ENCODE results near the gene CACNB2. TPM values are rescaled to one million over a fixed set of nuclear protein-coding genes. Genes with fewer than 3 reads are reported as not detected.

Gene CACNB2
- 0.17 TPM for polyA plus RNA-seq (2013, experiment 1 of 2)
- 0.11 TPM for polyA plus RNA-seq (2013, experiment 2 of 2)

DNA sequence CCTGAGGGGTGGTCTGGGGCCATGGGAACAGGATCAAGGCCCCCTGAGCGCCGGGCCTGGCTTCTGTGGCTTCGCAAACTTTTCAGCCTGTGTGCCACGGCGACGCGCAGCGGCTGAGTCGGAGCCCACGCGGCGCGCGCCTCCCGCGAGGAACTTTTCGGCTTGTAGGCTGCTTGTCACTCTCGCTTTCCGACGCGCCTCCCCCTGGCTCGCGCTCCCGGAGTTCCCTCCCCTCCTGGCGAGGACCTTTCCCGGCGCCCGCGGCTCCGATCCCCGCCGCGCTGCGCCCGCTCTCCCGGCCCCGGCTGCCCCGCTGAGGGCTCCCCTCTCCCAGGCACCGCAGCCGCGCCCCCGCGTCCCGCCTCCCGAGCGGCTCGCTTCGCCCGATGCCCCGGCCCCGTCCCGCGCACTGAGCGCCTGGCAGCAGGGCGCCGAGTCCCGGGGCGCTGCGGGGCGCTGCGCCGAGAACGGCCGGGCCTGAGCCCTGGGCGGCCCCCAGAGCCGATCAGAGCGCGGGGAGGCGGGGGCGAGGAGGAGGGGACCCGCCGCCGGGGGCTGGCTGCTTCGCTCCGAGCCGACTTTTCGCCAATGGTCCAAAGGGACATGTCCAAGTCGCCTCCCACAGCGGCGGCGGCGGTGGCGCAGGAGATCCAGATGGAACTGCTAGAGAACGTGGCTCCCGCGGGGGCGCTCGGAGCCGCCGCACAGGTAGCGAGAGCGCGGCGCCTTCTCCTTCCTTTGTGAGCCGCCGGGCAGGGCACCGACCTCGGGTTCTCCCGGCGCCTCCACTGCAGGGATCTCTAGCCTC is at the start of gene CACNB2:
TSS of gene CACNB2 (plus strand) at position 276 of the 808 bp plus-strand sequence.
- Histone ChIP-seq H2AK5ac (ENCODE audit: low read length, severe bottlenecking) (no peak within 1 kb of the TSS), H3K18ac (ENCODE audit: low read depth in 1 of 2, low read length in 2 of 2) (peak within 1 kb of the TSS; percentile 29 to 66), H3K4me1 (ENCODE audit: control insufficient read depth, insufficient read depth, low read depth, low read length) (peaks cover 15% of the 10 kb centered on the region), H4K91ac (ENCODE audit: low read length) (no peak within 1 kb of the TSS), H3K4me2 (ENCODE audit: low read length, poor library complexity, severe bottlenecking) (peak within 1 kb of the TSS; percentile 99), H3K14ac (ENCODE audit: low read length in 2 of 2) (peak within 1 kb of the TSS in 1 of 2 experiments; percentile 8), H2AFZ (ENCODE audit: low read depth, low read length) (peak within 1 kb of the TSS; percentile 51), H2BK15ac (ENCODE audit: low read depth, poor library complexity, severe bottlenecking) (peak within 1 kb of the TSS; percentile 3), H2BK5ac (ENCODE audit: low read depth, low read length, poor library complexity, severe bottlenecking) (no peak within 1 kb of the TSS), H4K8ac (ENCODE audit: low read length) (no peak within 1 kb of the TSS), H3K4ac (ENCODE audit: low read depth in 1 of 2, low read length in 2 of 2) (no peak within 1 kb of the TSS), H2BK120ac (ENCODE audit: low read depth, low read length) (no peak within 1 kb of the TSS), H3K27me3 (ENCODE audit: control insufficient read depth in 1 of 2, insufficient read depth in 1 of 2, low read length in 2 of 2) (peaks cover 18 to 32% of the 10 kb centered on the region in 2 experiments), H3K23ac (ENCODE audit: low read length in 2 of 2) (peak within 1 kb of the TSS in 1 of 2 experiments; percentile 46), H3K79me1 (replicated peaks; ENCODE audit: low read length, poor library complexity, severe bottlenecking) (no peaks in the 10 kb centered on the region), H3K4me3 (ENCODE audit: insufficient read depth in 1 of 2, low read depth in 1 of 2, low read length in 2 of 2) (peak within 1 kb of the TSS; percentile 60 to 77), H3K36me3 (ENCODE audit: control insufficient read depth in 1 of 2, insufficient read depth in 2 of 2, low read depth in 1 of 2, low read length in 2 of 2) (no peaks in the 10 kb centered on the region), H3K9me3 (ENCODE audit: control insufficient read depth, low read length) (no peaks in the 10 kb centered on the region), H3K27ac (ENCODE audit: low read length, poor library complexity, severe bottlenecking) (no peak within 1 kb of the TSS), H2BK12ac (ENCODE audit: low read length in 2 of 2) (peak within 1 kb of the TSS in 1 of 2 experiments; percentile 46), H3K9ac (ENCODE audit: low read length) (peak within 1 kb of the TSS; percentile 84)
- DNase-seq = peak; percentile 34
- WGBS = under 1% methylated on average over 87 of the region's 100 CpGs

GRCh38 chr10:18094332-18094731 is 45.9 kb upstream of the CACNB2 start:
- no peak overlapping the region for H4K8ac ChIP-seq (ENCODE audit: low read length)
- DNase-seq = no peak
- 95% methylated on average over 2 of the region's 4 CpGs for WGBS

DNA sequence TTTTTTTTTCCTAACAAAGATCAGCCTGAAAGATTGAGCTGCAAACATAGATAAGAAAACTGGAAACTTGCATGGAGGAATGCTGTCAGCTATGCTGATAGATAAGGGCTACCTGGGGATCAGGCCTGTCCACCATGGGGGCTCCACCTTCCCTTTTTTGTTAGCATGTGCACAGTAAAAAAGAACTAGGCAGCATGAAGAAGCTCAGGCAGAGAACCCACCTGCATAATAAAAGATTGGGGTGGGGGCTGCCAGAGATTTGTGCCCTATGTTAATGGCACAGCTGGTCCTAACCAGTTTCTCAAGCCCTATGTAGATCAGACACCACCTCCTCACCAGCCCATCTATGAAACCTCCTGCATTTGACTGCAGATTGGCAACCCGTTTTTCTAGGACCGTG is 45.4 kb upstream of the CACNB2 start:
- Histone ChIP-seq H4K91ac (ENCODE audit: low read length) (no peak overlapping the region), H4K8ac (ENCODE audit: low read length) (no peak overlapping the region), H2BK120ac (ENCODE audit: low read depth, low read length) (no peak overlapping the region)

More at GRCh38 chr10:18094332-18094731, 45.9 kb upstream of the CACNB2 start:
- Histone ChIP-seq H2BK12ac (ENCODE audit: low read length in 2 of 2) (no peak overlapping the region), H2AFZ (ENCODE audit: low read depth, low read length) (no peak overlapping the region), H3K27ac (ENCODE audit: low read length, poor library complexity, severe bottlenecking) (no peak overlapping the region), H3K36me3 (ENCODE audit: control insufficient read depth in 1 of 2, insufficient read depth in 2 of 2, low read depth in 1 of 2, low read length in 2 of 2) (no peaks in the 10 kb centered on the region), H3K4me3 (ENCODE audit: insufficient read depth in 1 of 2, low read depth in 1 of 2, low read length in 2 of 2) (no peak overlapping the region), H2BK5ac (ENCODE audit: low read depth, low read length, poor library complexity, severe bottlenecking) (no peak overlapping the region), H3K4ac (ENCODE audit: low read depth in 1 of 2, low read length in 2 of 2) (no peak overlapping the region), H3K23ac (ENCODE audit: low read length in 2 of 2) (no peak overlapping the region), H3K14ac (ENCODE audit: low read length in 2 of 2) (no peak overlapping the region), H3K4me2 (ENCODE audit: low read length, poor library complexity, severe bottlenecking) (no peak overlapping the region), H3K9me3 (ENCODE audit: control insufficient read depth, low read length) (no peaks in the 10 kb centered on the region), H4K91ac (ENCODE audit: low read length) (no peak overlapping the region), H2BK120ac (ENCODE audit: low read depth, low read length) (no peak overlapping the region), H2AK5ac (ENCODE audit: low read length, severe bottlenecking) (no peak overlapping the region), H3K27me3 (ENCODE audit: control insufficient read depth in 1 of 2, insufficient read depth in 1 of 2, low read length in 2 of 2) (peaks cover 0 to 3% of the 10 kb centered on the region in 2 experiments), H3K18ac (ENCODE audit: low read depth in 1 of 2, low read length in 2 of 2) (no peak overlapping the region), H2BK15ac (ENCODE audit: low read depth, poor library complexity, severe bottlenecking) (no peak overlapping the region), H3K9ac (ENCODE audit: low read length) (no peak overlapping the region), H3K79me1 (replicated peaks; ENCODE audit: low read length, poor library complexity, severe bottlenecking) (no peaks in the 10 kb centered on the region), H3K4me1 (ENCODE audit: control insufficient read depth, insufficient read depth, low read depth, low read length) (no peaks in the 10 kb centered on the region)

GRCh38 chr10:18097524-18097923 is 42.7 kb upstream of the CACNB2 start:
- H2AFZ ChIP-seq (ENCODE audit: low read depth, low read length) = no peak overlapping the region
- H2BK15ac ChIP-seq (ENCODE audit: low read depth, poor library complexity, severe bottlenecking) = no peak overlapping the region
- no peak for DNase-seq
- no peak overlapping the region for H3K4me2 ChIP-seq (ENCODE audit: low read length, poor library complexity, severe bottlenecking)
- no peak overlapping the region for H4K8ac ChIP-seq (ENCODE audit: low read length)
- no peaks in the 10 kb centered on the region for H3K4me1 ChIP-seq (ENCODE audit: control insufficient read depth, insufficient read depth, low read depth, low read length)
- no peaks in the 10 kb centered on the region for H3K9me3 ChIP-seq (ENCODE audit: control insufficient read depth, low read length)
- no peak overlapping the region for H3K23ac ChIP-seq (ENCODE audit: low read length in 2 of 2)
- no peak overlapping the region for H3K14ac ChIP-seq (ENCODE audit: low read length in 2 of 2)
- no peak overlapping the region for H3K9ac ChIP-seq (ENCODE audit: low read length)
- H3K27me3 ChIP-seq (ENCODE audit: control insufficient read depth in 1 of 2, insufficient read depth in 1 of 2, low read length in 2 of 2) = peaks cover 0 to 3% of the 10 kb centered on the region in 2 experiments
- H3K79me1 ChIP-seq (replicated peaks; ENCODE audit: low read length, poor library complexity, severe bottlenecking) = no peaks in the 10 kb centered on the region
- no peak overlapping the region for H2BK120ac ChIP-seq (ENCODE audit: low read depth, low read length)
- WGBS = 90% methylated on average over 2 of the region's 2 CpGs
- no peak overlapping the region for H2BK5ac ChIP-seq (ENCODE audit: low read depth, low read length, poor library complexity, severe bottlenecking)
- no peak overlapping the region for H4K91ac ChIP-seq (ENCODE audit: low read length)
- H3K27ac ChIP-seq (ENCODE audit: low read length, poor library complexity, severe bottlenecking) = no peak overlapping the region
- H2AK5ac ChIP-seq (ENCODE audit: low read length, severe bottlenecking) = no peak overlapping the region
- H3K36me3 ChIP-seq (ENCODE audit: control insufficient read depth in 1 of 2, insufficient read depth in 2 of 2, low read depth in 1 of 2, low read length in 2 of 2) = no peaks in the 10 kb centered on the region
- no peak overlapping the region for H3K18ac ChIP-seq (ENCODE audit: low read depth in 1 of 2, low read length in 2 of 2)
- no peak overlapping the region for H2BK12ac ChIP-seq (ENCODE audit: low read length in 2 of 2)
- H3K4ac ChIP-seq (ENCODE audit: low read depth in 1 of 2, low read length in 2 of 2) = no peak overlapping the region
- H3K4me3 ChIP-seq (ENCODE audit: insufficient read depth in 1 of 2, low read depth in 1 of 2, low read length in 2 of 2) = no peak overlapping the region

More for the DNA sequence above, 45.4 kb upstream of the CACNB2 start:
- Histone ChIP-seq H3K23ac (ENCODE audit: low read length in 2 of 2) (no peak overlapping the region), H3K9me3 (ENCODE audit: control insufficient read depth, low read length) (no peaks in the 10 kb centered on the region), H3K36me3 (ENCODE audit: control insufficient read depth in 1 of 2, insufficient read depth in 2 of 2, low read depth in 1 of 2, low read length in 2 of 2) (no peaks in the 10 kb centered on the region), H2BK15ac (ENCODE audit: low read depth, poor library complexity, severe bottlenecking) (no peak overlapping the region), H3K14ac (ENCODE audit: low read length in 2 of 2) (no peak overlapping the region), H2BK5ac (ENCODE audit: low read depth, low read length, poor library complexity, severe bottlenecking) (no peak overlapping the region), H2AK5ac (ENCODE audit: low read length, severe bottlenecking) (no peak overlapping the region), H3K18ac (ENCODE audit: low read depth in 1 of 2, low read length in 2 of 2) (no peak overlapping the region), H2AFZ (ENCODE audit: low read depth, low read length) (no peak overlapping the region), H3K4me1 (ENCODE audit: control insufficient read depth, insufficient read depth, low read depth, low read length) (no peaks in the 10 kb centered on the region), H3K79me1 (replicated peaks; ENCODE audit: low read length, poor library complexity, severe bottlenecking) (no peaks in the 10 kb centered on the region), H3K4ac (ENCODE audit: low read depth in 1 of 2, low read length in 2 of 2) (no peak overlapping the region), H3K4me2 (ENCODE audit: low read length, poor library complexity, severe bottlenecking) (no peak overlapping the region), H3K4me3 (ENCODE audit: insufficient read depth in 1 of 2, low read depth in 1 of 2, low read length in 2 of 2) (no peak overlapping the region), H2BK12ac (ENCODE audit: low read length in 2 of 2) (no peak overlapping the region), H3K27ac (ENCODE audit: low read length, poor library complexity, severe bottlenecking) (no peak overlapping the region), H3K27me3 (ENCODE audit: control insufficient read depth in 1 of 2, insufficient read depth in 1 of 2, low read length in 2 of 2) (peaks cover 0 to 3% of the 10 kb centered on the region in 2 experiments), H3K9ac (ENCODE audit: low read length) (no peak overlapping the region)
- 52% methylated on average over 2 of the region's 2 CpGs for WGBS
- no peak for DNase-seq

All from mesenchymal stem cell (in vitro differentiated cells and primary cell).